WI38 (cell line): ENCODE results near the gene MSH3.
"Not testable (repeated sequence)": the region's sequence is repeated elsewhere in the genome, so short reads cannot be mapped to it uniquely, and the experiment has no call there.

Experiments
- H3K4me3 ChIP-seq: 2 replicates; pipeline ENCODE4 v1.5.1; 2011; ENCODE audit warnings: low read depth, mild to moderate bottlenecking, control low read depth, low read length
- TF ChIP-seq, protein P1 (sequence below): IDR thresholded peaks from 2 replicates; pipeline ENCODE4 v1.5.1; 2012; ENCODE audit warnings: low read depth, mild to moderate bottlenecking, control low read depth, low read length

The MSH3 gene

DNA sequence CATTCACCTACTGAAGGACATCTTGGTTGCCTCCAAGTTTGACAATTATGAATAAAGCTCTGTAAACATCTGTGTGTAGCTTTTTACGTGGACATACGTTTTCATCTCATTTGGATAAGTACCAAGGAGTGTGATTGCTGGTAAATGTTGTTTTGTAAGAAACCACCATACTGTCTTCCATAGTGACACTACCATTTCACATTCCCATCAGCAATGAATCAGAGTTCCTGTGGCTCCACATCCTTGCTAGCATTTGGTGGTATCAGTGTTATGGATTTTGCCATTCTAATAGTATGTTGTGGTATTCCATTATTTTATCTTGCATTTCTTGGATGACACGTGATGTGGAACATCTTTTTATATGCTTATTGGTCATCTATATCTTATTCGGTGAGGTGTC lies 227.3 kb downstream of the MSH3 start:
- no peak overlapping the region for H3K4me3 ChIP-seq
- TF ChIP-seq, protein P1, sequence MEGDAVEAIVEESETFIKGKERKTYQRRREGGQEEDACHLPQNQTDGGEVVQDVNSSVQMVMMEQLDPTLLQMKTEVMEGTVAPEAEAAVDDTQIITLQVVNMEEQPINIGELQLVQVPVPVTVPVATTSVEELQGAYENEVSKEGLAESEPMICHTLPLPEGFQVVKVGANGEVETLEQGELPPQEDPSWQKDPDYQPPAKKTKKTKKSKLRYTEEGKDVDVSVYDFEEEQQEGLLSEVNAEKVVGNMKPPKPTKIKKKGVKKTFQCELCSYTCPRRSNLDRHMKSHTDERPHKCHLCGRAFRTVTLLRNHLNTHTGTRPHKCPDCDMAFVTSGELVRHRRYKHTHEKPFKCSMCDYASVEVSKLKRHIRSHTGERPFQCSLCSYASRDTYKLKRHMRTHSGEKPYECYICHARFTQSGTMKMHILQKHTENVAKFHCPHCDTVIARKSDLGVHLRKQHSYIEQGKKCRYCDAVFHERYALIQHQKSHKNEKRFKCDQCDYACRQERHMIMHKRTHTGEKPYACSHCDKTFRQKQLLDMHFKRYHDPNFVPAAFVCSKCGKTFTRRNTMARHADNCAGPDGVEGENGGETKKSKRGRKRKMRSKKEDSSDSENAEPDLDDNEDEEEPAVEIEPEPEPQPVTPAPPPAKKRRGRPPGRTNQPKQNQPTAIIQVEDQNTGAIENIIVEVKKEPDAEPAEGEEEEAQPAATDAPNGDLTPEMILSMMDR: no peak

DNA sequence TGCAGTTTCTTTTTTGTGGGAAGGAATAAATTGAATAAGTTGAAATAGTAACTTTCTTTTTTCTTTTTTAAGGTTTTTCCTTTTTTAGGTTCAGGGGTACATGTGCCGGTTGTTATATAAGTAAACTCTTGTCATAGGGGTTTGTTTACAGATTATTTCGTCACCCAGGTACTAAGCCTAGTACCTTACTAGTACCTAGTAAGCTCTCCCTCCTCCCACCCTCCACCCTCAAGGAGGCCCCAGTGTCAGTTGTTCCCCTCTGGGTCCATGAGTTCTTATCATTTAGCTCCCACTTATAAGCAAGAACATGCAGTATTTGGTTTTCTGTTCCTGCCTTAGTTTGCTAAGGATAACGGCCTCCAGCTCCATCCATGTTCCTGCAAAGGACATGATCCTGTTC lies 228.9 kb downstream of the MSH3 start:
- not testable (repeated sequence) for H3K4me3 ChIP-seq

DNA sequence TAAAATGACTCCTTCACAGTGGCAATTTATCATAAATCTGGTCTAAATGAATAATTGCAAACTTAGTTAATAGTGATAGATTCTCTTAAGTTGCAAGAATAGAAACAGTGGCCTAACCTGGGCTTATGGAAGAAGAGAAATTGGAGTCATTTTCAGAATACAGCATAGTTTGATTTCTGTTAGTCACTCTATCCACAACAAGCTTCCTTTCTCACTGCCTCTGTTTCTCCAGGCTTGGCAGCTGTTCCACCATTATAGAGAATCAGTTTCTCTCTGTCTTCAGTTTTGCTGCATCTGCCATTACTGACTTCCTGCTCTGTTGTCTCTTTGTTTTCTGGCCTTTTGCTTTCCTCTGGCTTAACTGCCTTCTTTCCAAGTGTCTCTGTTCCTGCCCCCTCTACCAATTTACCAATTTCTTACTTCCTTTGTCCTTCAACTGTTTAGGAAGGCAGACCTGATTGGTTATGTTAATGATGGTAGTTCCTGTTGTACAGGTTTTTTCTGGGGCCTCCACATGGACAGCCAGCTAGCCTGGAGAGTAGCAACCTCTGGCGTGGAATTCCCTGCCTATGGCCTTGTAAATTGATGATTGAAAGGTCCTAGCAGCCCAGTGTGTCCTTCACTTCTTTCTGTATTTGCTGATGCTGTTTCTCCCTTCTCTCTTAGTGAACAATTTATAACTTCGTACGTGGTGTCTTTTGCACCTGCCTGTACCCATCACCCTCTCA lies 229.8 kb downstream of the MSH3 start:
- no peak overlapping the region for H3K4me3 ChIP-seq
- TF ChIP-seq, protein P1: no peak

DNA sequence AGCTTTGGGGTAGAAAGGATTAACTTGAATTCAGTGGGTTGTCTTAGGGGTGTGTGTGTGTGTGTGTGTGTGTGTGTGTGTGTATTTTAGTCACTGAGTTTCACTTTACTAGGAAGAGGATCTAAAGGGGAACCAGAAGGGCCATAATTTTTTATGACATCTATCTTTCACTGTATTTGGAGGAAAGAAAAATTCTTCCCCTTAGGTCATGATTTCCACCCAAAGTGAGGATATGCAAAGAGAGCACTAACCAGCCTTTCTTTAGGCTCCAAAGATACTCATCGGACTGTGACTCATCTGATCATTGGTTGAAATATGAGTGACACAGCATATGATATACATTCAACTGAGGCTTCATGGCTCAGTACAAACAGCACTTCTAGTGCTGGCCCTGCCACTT lies 230.5 kb downstream of the MSH3 start:
- TF ChIP-seq, protein P1: no peak
- no peak overlapping the region for H3K4me3 ChIP-seq

DNA sequence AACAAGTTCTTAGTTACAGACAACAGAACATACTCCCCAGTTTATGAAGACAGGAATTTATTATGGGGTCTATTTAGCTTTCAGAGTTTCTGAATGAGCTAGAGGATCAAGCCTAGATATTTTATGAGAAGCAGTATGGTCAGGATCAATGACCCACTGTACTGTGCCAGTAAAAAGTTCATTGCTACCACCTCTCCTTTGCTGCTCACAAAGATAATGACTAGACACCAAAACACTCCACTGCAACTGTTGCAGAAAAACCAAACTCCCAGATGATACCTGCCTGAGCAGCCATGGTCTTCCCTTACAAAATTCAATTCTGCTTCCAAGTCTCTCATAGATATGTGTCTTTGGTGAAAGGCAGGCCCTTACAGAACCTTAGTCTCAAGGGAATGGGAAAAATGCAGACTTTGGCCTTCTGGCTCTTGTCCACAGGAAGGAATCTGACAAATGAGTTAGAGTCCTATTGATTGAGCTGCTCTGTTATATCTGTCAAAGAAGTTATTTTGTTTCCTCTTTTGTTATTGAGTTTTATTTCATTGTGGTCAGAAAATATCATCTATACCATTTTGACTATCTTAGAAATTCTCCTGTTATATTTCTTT lies 231.0 kb downstream of the MSH3 start:
- TF ChIP-seq, protein P1: no peak
- H3K4me3 ChIP-seq: no peak overlapping the region

DNA sequence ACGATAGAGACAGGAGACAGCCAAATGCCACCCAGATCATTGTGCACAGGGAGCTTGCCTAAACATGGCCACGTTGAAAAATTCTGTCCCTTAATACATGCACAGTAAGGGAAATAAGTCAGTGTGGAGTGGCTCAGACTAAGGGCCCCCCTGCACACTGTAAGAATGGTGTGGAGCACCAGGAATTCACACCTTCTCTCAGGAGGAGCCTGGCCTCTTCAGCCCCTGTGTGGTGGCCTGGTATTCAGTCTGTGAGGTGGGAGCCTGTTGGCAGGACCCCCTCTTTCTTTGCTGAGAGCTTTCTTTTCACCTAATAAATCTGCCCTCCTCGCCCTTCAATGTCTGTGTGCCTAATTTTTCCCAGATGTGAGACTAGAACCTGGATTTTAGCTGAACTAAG lies 239.6 kb downstream of the MSH3 start:
- no peak overlapping the region for H3K4me3 ChIP-seq
- TF ChIP-seq, protein P1: no peak

DNA sequence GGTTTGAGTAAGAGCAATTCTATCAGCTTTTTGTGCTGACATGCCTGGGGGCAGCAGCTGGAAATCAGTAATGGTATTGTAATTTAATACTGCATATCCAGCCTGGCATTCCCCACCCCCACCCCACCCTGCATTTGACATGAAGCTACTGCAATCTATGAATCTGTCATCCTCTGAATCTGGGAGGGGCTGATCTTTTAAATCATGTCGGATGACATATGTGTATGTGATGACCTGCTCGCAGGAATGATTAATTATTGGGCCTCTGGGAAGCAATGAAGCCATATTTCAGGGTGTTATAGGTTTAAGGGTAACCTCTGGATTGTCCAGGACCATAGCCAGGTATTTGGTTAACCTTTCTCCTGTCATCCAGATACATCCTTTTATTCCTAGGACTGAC lies 241.1 kb downstream of the MSH3 start:
- TF ChIP-seq, protein P1: no peak
- no peak overlapping the region for H3K4me3 ChIP-seq

DNA sequence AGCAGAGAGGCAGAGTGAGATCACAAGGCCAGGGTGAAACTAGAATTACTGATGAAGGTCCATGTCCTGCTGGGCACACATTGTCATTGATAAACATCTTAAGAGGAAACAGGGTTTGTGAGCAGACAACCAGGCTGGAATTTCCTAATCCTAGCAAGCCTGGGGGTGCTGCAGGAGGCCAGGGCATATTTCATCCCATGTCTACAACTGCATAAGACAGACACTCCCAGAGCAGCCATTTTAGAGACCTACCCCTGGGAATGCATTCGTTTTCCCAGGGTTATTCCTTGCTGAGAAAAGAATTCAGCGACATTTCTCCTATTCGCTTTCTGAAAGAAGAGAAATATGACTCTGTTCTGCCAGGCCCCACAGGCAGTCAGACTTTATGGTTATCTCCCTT lies 248.2 kb downstream of the MSH3 start:
- not testable (repeated sequence) for H3K4me3 ChIP-seq
